GM23248 (cell line): ENCODE data around the gene TLE3. TPM values are rescaled to one million over a fixed set of nuclear protein-coding genes. Genes with fewer than 3 reads are reported as not detected.

ENCODE experiments used
- DNase-seq: peaks from one replicate; pipeline ENCODE4 v3.0.0-alpha.2; 2015
- H2AFZ ChIP-seq: fragments of 200-600 bp; sonication (generic); 2 replicates; pipeline ENCODE4 v1.6.1; 2016; ENCODE audit warnings: antibody characterized with exemption
- H3F3A ChIP-seq: fragments of 200-600 bp; sonication (generic); 2 replicates; pipeline ENCODE4 v1.6.1; 2016; ENCODE audit warnings: mild to moderate bottlenecking, antibody characterized with exemption, mixed run types; ENCODE audit not compliant: insufficient read depth
- H3K27ac ChIP-seq: fragments of 200-600 bp; sonication (generic); 2 replicates; pipeline ENCODE4 v1.5.1; 2016; ENCODE audit warnings: mild to moderate bottlenecking
- H3K27me3 ChIP-seq: fragments of 200-600 bp; sonication (generic); replicated peaks from 2 replicates; pipeline ENCODE4 v1.6.1; 2016; ENCODE audit warnings: mild to moderate bottlenecking; ENCODE audit not compliant: insufficient read depth
- H3K36me3 ChIP-seq: fragments of 200-600 bp; sonication (generic); 2 replicates; pipeline ENCODE4 v1.6.1; 2016; ENCODE audit warnings: low read depth, mild to moderate bottlenecking
- H3K4me1 ChIP-seq: fragments of 200-600 bp; sonication (generic); 2 replicates; pipeline ENCODE4 v1.6.1; 2016; ENCODE audit warnings: mild to moderate bottlenecking; ENCODE audit not compliant: insufficient read depth
- H3K4me2 ChIP-seq: fragments of 200-600 bp; sonication (generic); one replicate; pipeline ENCODE4 v1.6.1; 2016; ENCODE audit warnings: mild to moderate bottlenecking; ENCODE audit not compliant: unreplicated experiment
- H3K4me3 ChIP-seq: fragments of 200-600 bp; sonication (generic); 2 replicates; pipeline ENCODE4 v1.5.1; 2016; ENCODE audit warnings: mild to moderate bottlenecking
- H3K79me2 ChIP-seq: fragments of 200-600 bp; sonication (generic); 2 replicates; pipeline ENCODE4 v1.6.1; 2016; ENCODE audit warnings: mild to moderate bottlenecking; ENCODE audit not compliant: insufficient read depth
- H3K9ac ChIP-seq: fragments of 200-600 bp; sonication (generic); 2 replicates; pipeline ENCODE4 v1.6.1; 2016; ENCODE audit warnings: mild to moderate bottlenecking
- H3K9me2 ChIP-seq: fragments of 200-600 bp; sonication (generic); 2 replicates; pipeline ENCODE4 v1.6.1; 2016; ENCODE audit warnings: mixed run types, mild to moderate bottlenecking, moderate library complexity; ENCODE audit not compliant: insufficient read depth
- H3K9me3 ChIP-seq: fragments of 200-600 bp; sonication (generic); one replicate; pipeline ENCODE4 v1.6.1; 2017; ENCODE audit warnings: low read depth
- H4K20me1 ChIP-seq: fragments of 200-600 bp; sonication (generic); 2 replicates; pipeline ENCODE4 v1.6.0; 2016; ENCODE audit not compliant: insufficient read depth
- EZH2 ChIP-seq: fragments of 200-600 bp; sonication (generic); IDR thresholded peaks from 2 replicates; pipeline ENCODE4 v1.6.1; 2018; ENCODE audit warnings: antibody characterized with exemption, mild to moderate bottlenecking; ENCODE audit not compliant: insufficient read depth, poor library complexity, severe bottlenecking
- EZH2phosphoT487 ChIP-seq: fragments of 200-600 bp; sonication (generic); IDR thresholded peaks from 2 replicates; pipeline ENCODE4 v1.6.1; 2018; ENCODE audit warnings: antibody characterized with exemption, moderate library complexity, mild to moderate bottlenecking, low read depth; ENCODE audit not compliant: insufficient read depth
- WGBS, 2 experiments: methylation state at CpG; one replicate each; pipeline ENCODE4 v1.1.6; 2015 to 2017; ENCODE audit warnings: low lambda C conversion rate in 2 of 2, low coverage in 1 of 2; ENCODE audit errors: missing lambda C conversion rate in 2 of 2; 5-methylcytosine and 5-hydroxymethylcytosine counted together
- in situ Hi-C: fragments of 300-500 bp; cut with MboI; formaldehyde crosslinking; loops from 2 replicates; pipeline ENCODE4 v1.15.0; 2020
- polyA plus RNA-seq: library from polyadenylated mRNA; unstranded; fragments of >200 nt; fragmentation: Nextera tagmentation; extraction: Ambion mirVana; gene quantifications from 2 replicates; pipeline ENCODE4 v1.2.1, GENCODE V29; 2016
- total RNA-seq: library from RNA; depleted of rRNA; stranded (reverse); fragments of >200 nt; shearing (Covaris generic); gene quantifications from 2 replicates; pipeline ENCODE4 v1.2.3, GENCODE V29; 2014

Gene TLE3
- total and polyA plus RNA-seq, 2 experiments from 2014 or later: 11.7 to 37.6 TPM

DNA sequence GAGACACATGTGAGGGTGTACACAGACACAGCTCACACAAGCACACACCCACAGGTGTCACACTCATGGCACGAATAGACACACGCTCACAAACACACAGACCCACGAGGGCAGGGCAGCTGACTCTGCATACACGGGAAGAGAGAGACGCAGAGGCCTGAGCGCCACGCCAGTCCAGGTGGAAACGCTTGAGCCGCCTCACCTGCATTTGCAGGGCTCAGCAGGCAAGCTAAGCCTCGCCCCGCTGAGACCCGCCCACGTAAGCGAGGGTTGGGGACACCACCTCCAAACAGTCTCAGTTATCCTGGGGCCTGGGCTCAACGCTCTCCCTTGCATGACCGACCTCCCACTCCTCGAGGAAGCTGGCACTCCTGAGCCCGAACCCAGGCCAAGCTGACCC lies 73.2 kb downstream of the TLE3 start:
- Histone ChIP-seq H3F3A (peaks cover 13% of the 10 kb centered on the region), H3K9me2 (no peaks in the 10 kb centered on the region), H3K4me3 (no peak overlapping the region), H3K4me2 (no peak overlapping the region), H3K36me3 (no peaks in the 10 kb centered on the region), H3K27me3 (no peaks in the 10 kb centered on the region), H2AFZ (no peak overlapping the region; the same call in 1 of the 2 replicates), H3K79me2 (no peaks in the 10 kb centered on the region), H3K9ac (0 out of 2 replicates have a peak overlapping the region, but pooled peaks have one; percentile 69), H3K9me3 (no peaks in the 10 kb centered on the region), H4K20me1 (no peaks in the 10 kb centered on the region), H3K4me1 (peaks cover 26% of the 10 kb centered on the region), H3K27ac (peak overlapping the region; percentile 88)
- no peak for DNase-seq
- no peak for TF ChIP-seq EZH2phosphoT487
- TF ChIP-seq EZH2: no peak
- WGBS, 2 experiments: 84 to 93% methylated on average over 11 to 18 of the region's 18 CpGs
- in situ Hi-C loops: no loop called here

DNA sequence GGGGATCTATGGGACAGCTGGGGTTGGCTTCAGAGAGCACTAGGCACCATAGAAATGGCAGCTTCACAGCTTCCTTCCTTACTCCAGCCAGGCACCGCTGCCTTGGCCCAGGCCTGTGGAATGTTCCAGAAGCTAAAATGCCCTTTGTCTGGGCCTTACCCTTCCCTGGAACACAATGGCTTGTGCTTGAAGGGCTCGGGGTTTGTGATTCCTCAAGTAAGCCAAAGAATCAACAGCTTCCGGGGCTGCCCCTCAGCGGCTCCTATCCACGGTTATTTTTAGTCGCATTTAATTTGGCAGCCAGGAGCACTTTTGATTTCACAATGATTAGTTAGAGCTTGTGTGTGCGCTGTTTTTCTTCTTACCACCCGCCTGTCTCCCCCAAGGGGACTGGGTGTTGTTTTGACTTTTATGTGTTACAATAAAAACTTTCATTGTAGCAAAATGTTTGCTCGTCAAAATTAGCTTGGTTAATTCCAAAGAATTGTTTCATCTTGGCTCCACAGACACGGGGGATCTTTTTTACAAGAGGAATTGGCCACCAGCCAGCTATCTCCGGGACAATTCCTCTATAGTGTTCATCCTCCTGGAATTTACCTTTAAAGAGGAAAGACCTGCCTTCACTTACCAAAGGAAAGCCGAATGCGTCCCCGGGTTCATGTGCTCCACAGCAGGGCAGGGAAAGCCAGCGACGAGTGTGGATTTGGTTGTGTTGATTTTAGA lies 73.8 kb downstream of the TLE3 start:
- Histone ChIP-seq H3K27ac (peak overlapping the region; percentile 88), H3K9me2 (no peaks in the 10 kb centered on the region), H3K4me1 (peaks cover 26% of the 10 kb centered on the region), H3K79me2 (no peaks in the 10 kb centered on the region), H3K36me3 (no peaks in the 10 kb centered on the region), H2AFZ (peak overlapping the region; percentile 74), H3K4me3 (peak overlapping the region; percentile 4), H4K20me1 (no peaks in the 10 kb centered on the region), H3F3A (peaks cover 13% of the 10 kb centered on the region), H3K9me3 (no peaks in the 10 kb centered on the region), H3K4me2 (peak overlapping the region; percentile 73), H3K27me3 (no peaks in the 10 kb centered on the region), H3K9ac (peak overlapping the region; percentile 69)
- in situ Hi-C loops: no loop called here
- 10 to 13% methylated on average over 16 of the region's 16 CpGs for WGBS, 2 experiments
- TF ChIP-seq EZH2 (no peak), EZH2phosphoT487 (no peak)
- peak; percentile 89 for DNase-seq

DNA sequence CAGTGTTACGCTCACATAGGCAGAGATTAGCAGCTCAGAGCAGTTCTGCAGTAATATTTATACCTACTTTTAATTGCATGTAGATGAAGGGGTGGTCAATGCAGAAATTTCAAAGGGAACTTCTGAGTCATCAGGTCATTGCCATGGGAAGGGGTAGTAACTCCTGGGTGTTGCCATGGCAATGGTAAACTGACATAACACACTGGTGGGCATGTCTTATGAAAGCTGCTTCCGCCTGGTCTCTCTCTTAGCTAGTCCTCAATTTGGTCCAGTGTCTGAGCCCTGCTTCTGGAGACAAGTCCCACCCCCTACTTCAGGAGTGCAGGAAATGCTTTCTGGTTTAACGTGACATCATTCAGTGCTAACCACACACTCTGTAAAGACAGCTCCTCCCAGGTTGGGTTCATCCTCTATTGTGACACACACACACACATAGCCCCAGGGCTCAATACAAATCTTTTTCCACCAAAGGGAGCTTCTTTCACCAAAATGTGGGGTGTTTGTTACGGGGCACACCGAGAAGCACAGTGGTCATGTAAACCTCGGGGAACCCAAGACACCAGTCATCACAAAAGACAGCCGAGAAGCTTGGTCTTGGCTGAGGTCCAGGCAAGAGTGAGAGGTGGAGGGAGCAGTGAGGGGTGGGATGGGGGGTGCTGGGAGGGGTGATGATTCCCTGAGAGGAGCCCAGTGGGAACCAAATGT lies 74.5 kb downstream of the TLE3 start:
- peak overlapping the region; percentile 74 for H2AFZ ChIP-seq
- H3K79me2 ChIP-seq: no peaks in the 10 kb centered on the region
- H3K9me2 ChIP-seq: no peaks in the 10 kb centered on the region
- peaks cover 26% of the 10 kb centered on the region for H3K4me1 ChIP-seq
- no peaks in the 10 kb centered on the region for H4K20me1 ChIP-seq
- in situ Hi-C loops: no loop called here
- 56 to 60% methylated on average over 7 of the region's 7 CpGs for WGBS, 2 experiments
- no peaks in the 10 kb centered on the region for H3K36me3 ChIP-seq
- H3K9ac ChIP-seq: peak overlapping the region; percentile 69
- TF ChIP-seq EZH2phosphoT487: no peak
- no peak for TF ChIP-seq EZH2
- peak; percentile 97 for DNase-seq
- no peaks in the 10 kb centered on the region for H3K9me3 ChIP-seq
- H3K27ac ChIP-seq: peak overlapping the region; percentile 88
- H3K27me3 ChIP-seq: no peaks in the 10 kb centered on the region
- peak overlapping the region; percentile 73 for H3K4me2 ChIP-seq
- peak overlapping the region; percentile 4 for H3K4me3 ChIP-seq
- H3F3A ChIP-seq: peaks cover 13% of the 10 kb centered on the region

DNA sequence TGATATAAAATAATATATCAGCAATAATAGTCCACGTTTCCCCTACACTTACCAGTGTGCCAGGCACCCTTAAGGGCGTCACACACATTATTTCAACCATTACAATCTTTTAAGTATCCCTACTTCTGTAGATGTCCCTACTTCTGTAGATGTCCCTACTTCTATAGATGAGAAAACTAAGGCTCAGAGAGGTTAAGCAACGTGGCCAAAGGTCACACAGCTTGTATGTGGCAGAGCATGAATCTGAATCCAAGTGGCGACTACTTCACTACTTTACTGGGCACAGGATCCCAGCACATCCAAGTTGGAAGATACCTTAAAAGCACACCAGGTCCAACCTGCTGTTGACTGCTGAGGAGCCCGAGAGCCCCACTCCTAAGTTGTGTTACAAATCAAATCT lies 77.5 kb downstream of the TLE3 start:
- TF ChIP-seq EZH2phosphoT487 (no peak), EZH2 (no peak)
- Histone ChIP-seq H3K27ac (no peak overlapping the region), H3K4me3 (no peak overlapping the region), H3K36me3 (no peaks in the 10 kb centered on the region), H3F3A (peaks cover 13% of the 10 kb centered on the region), H2AFZ (no peak overlapping the region), H3K27me3 (no peaks in the 10 kb centered on the region; the same call in 1 of the 2 replicates), H3K4me2 (no peak overlapping the region), H3K4me1 (peaks cover 20% of the 10 kb centered on the region), H3K9ac (no peak overlapping the region), H3K79me2 (no peaks in the 10 kb centered on the region), H4K20me1 (no peaks in the 10 kb centered on the region), H3K9me2 (no peaks in the 10 kb centered on the region), H3K9me3 (no peaks in the 10 kb centered on the region)
- in situ Hi-C loops: no loop called here
- whole genome bisulfite sequencing, 2 experiments: 73 to 76% methylated on average over 5 of the region's 5 CpGs
- no peak for DNase-seq
